Neural cell (in vitro differentiated cells): ENCODE data around the gene NAPG.

Experiments
- EP300 ChIP-seq: fragments of 450-650 bp; conservative IDR thresholded peaks from 2 replicates; pipeline ENCODE4 v1.6.1; 2014; ENCODE audit warnings: antibody characterized with exemption, mild to moderate bottlenecking, moderate library complexity; ENCODE audit not compliant: poor library complexity, severe bottlenecking
- EZH2 ChIP-seq: fragments of 200-600, 300-800 bp; shearing (Covaris generic), sonication (generic); IDR thresholded peaks from 2 replicates; pipeline ENCODE4 v1.6.1; 2014; ENCODE audit warnings: antibody characterized with exemption, low read length, borderline replicate concordance, mild to moderate bottlenecking; ENCODE audit not compliant: insufficient read depth, poor library complexity, severe bottlenecking
- MXI1 ChIP-seq: fragments of 450-650 bp; conservative IDR thresholded peaks from 2 replicates; pipeline ENCODE4 v1.6.1; 2014; ENCODE audit warnings: antibody characterized with exemption, mild to moderate bottlenecking; ENCODE audit not compliant: poor library complexity, severe bottlenecking
- POLR2AphosphoS5 ChIP-seq: IDR thresholded peaks from 2 replicates; pipeline ENCODE4 v1.6.1; 2012
- RAD21 ChIP-seq: fragments of 450-650 bp; conservative IDR thresholded peaks from 2 replicates; pipeline ENCODE4 v1.6.1; 2014; ENCODE audit warnings: antibody characterized with exemption, mild to moderate bottlenecking, moderate library complexity
- REST ChIP-seq: IDR thresholded peaks from 2 replicates; pipeline ENCODE4 v1.6.1; 2012; ENCODE audit warnings: borderline replicate concordance
- SMC3 ChIP-seq: fragments of 450-650 bp; conservative IDR thresholded peaks from 2 replicates; pipeline ENCODE4 v1.6.1; 2014; ENCODE audit warnings: antibody characterized with exemption, mild to moderate bottlenecking, moderate library complexity; ENCODE audit not compliant: poor library complexity
- TAF1 ChIP-seq: IDR thresholded peaks from 2 replicates; pipeline ENCODE4 v1.6.1; 2012; ENCODE audit warnings: low read depth
- TF ChIP-seq, protein P1 (sequence below): fragments of 450-650 bp; IDR thresholded peaks from 2 replicates; pipeline ENCODE4 v1.5.1; 2014; ENCODE audit warnings: antibody characterized with exemption, mild to moderate bottlenecking, moderate library complexity; ENCODE audit not compliant: poor library complexity, severe bottlenecking

DNA sequence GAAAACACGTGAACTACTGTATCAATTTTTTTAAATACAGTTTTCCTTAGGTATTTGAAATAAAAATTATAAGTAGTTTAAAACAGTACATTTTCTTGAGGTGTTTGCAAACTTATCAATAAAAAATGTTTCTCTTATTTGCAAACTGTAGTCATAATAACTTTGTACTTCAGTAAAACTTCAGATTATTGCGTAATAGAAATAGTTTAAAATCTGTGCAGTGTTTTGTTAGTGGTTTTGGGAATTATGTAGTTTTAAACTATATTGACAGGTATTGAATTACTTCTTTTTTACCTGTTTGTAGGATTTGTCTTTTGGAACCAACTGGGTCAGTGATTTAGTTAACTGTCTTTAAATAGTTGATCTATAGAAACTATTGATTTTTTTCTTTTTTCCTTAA lies 7.3 kb downstream of the NAPG start:
- TF ChIP-seq, protein P1, sequence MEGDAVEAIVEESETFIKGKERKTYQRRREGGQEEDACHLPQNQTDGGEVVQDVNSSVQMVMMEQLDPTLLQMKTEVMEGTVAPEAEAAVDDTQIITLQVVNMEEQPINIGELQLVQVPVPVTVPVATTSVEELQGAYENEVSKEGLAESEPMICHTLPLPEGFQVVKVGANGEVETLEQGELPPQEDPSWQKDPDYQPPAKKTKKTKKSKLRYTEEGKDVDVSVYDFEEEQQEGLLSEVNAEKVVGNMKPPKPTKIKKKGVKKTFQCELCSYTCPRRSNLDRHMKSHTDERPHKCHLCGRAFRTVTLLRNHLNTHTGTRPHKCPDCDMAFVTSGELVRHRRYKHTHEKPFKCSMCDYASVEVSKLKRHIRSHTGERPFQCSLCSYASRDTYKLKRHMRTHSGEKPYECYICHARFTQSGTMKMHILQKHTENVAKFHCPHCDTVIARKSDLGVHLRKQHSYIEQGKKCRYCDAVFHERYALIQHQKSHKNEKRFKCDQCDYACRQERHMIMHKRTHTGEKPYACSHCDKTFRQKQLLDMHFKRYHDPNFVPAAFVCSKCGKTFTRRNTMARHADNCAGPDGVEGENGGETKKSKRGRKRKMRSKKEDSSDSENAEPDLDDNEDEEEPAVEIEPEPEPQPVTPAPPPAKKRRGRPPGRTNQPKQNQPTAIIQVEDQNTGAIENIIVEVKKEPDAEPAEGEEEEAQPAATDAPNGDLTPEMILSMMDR = no peak
- no peak for TF ChIP-seq POLR2AphosphoS5
- no peak for TF ChIP-seq EZH2
- TF ChIP-seq EP300 = no peak
- no peak for TF ChIP-seq SMC3
- no peak for TF ChIP-seq RAD21
- TF ChIP-seq TAF1 = no peak
- TF ChIP-seq REST = no peak
- TF ChIP-seq MXI1 = no peak
